Measurements from ENCODE around the gene GPR37L1. TPM values are rescaled to one million over a fixed set of nuclear protein-coding genes. Genes with fewer than 3 reads are reported as not detected.
"Not testable (repeated sequence)": the region's sequence is repeated elsewhere in the genome, so short reads cannot be mapped to it uniquely, and the experiment has no call there.

Gene GPR37L1
- polyA plus RNA-seq, 1 donor from 2014 or later = not detected

DNA sequence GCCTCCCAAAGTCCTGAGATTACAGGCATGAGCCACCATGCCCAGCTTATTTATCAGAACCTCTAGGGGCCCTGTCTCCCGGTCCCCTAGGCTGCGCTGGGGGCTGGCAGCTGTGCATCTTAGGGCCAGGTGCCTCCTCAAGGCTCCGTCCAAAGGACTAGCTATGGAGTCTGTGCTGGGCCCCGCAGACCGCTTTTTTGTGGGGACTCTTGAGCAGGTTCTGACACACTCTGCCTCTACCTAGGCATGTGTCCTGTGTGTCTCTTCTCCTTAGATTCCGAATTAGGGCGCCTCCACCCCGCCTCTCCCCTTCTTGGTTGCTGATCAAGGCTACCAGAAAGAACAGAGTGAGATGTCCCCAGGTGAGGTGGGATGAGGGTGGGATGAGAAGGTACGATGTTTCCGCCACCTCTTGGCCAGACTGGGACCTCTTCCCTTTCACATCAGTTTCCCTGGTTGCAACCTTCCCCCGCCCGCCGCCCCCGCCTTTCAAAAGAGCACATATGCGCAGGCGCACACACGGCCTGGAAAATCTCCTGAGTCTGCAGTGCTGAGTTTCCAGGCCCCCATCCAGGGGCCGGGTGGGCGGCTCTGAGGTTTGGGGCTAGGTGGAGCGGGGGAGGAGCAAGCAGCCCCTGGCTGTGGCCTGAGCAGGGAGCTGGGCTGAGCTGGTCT is 42.7 kb downstream of the GPR37L1 start:
- Histone ChIP-seq H3K79me2 (replicated peaks; ENCODE audit: insufficient read depth, low read length) (no peaks in the 10 kb centered on the region), H3K9me2 (ENCODE audit: insufficient read depth, low read length) (no peaks in the 10 kb centered on the region), H3K9me3 (ENCODE audit: low read length) (no peaks in the 10 kb centered on the region), H4K20me1 (ENCODE audit: insufficient read depth) (no peaks in the 10 kb centered on the region), H3K9ac (ENCODE audit: low read length) (no peak overlapping the region), H3K36me3 (ENCODE audit: insufficient read depth, low read length) (no peaks in the 10 kb centered on the region), H2AFZ (ENCODE audit: low read depth, low read length) (no peak overlapping the region), H3F3A (ENCODE audit: insufficient read depth, low read length, poor library complexity, severe bottlenecking) (no peaks in the 10 kb centered on the region), H3K4me3 (ENCODE audit: low read length) (no peak overlapping the region), H3K27ac (ENCODE audit: low read length) (no peak overlapping the region), H3K4me2 (ENCODE audit: low read length) (no peak overlapping the region), H3K27me3 (ENCODE audit: insufficient read depth, low read depth, low read length) (no peaks in the 10 kb centered on the region)
- TF ChIP-seq POLR2AphosphoS5 (IDR thresholded peaks at IDR 0.05) (no peak), RAD21 (conservative IDR thresholded peaks at IDR 0.05) (no peak), TAF1 (IDR thresholded peaks at IDR 0.05; ENCODE audit: low read depth) (no peak), EP300 (conservative IDR thresholded peaks at IDR 0.05; ENCODE audit: poor library complexity, severe bottlenecking) (no peak), MXI1 (conservative IDR thresholded peaks at IDR 0.05; ENCODE audit: poor library complexity, severe bottlenecking) (no peak), EZH2 (IDR thresholded peaks at IDR 0.05; ENCODE audit: borderline replicate concordance, insufficient read depth, low read length, poor library complexity, severe bottlenecking) (no peak), SMC3 (conservative IDR thresholded peaks at IDR 0.05; ENCODE audit: poor library complexity) (no peak)
- TF ChIP-seq, protein P1, sequence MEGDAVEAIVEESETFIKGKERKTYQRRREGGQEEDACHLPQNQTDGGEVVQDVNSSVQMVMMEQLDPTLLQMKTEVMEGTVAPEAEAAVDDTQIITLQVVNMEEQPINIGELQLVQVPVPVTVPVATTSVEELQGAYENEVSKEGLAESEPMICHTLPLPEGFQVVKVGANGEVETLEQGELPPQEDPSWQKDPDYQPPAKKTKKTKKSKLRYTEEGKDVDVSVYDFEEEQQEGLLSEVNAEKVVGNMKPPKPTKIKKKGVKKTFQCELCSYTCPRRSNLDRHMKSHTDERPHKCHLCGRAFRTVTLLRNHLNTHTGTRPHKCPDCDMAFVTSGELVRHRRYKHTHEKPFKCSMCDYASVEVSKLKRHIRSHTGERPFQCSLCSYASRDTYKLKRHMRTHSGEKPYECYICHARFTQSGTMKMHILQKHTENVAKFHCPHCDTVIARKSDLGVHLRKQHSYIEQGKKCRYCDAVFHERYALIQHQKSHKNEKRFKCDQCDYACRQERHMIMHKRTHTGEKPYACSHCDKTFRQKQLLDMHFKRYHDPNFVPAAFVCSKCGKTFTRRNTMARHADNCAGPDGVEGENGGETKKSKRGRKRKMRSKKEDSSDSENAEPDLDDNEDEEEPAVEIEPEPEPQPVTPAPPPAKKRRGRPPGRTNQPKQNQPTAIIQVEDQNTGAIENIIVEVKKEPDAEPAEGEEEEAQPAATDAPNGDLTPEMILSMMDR (IDR thresholded peaks at IDR 0.05; ENCODE audit: poor library complexity, severe bottlenecking) = no peak
- TF ChIP-seq, protein P2, sequence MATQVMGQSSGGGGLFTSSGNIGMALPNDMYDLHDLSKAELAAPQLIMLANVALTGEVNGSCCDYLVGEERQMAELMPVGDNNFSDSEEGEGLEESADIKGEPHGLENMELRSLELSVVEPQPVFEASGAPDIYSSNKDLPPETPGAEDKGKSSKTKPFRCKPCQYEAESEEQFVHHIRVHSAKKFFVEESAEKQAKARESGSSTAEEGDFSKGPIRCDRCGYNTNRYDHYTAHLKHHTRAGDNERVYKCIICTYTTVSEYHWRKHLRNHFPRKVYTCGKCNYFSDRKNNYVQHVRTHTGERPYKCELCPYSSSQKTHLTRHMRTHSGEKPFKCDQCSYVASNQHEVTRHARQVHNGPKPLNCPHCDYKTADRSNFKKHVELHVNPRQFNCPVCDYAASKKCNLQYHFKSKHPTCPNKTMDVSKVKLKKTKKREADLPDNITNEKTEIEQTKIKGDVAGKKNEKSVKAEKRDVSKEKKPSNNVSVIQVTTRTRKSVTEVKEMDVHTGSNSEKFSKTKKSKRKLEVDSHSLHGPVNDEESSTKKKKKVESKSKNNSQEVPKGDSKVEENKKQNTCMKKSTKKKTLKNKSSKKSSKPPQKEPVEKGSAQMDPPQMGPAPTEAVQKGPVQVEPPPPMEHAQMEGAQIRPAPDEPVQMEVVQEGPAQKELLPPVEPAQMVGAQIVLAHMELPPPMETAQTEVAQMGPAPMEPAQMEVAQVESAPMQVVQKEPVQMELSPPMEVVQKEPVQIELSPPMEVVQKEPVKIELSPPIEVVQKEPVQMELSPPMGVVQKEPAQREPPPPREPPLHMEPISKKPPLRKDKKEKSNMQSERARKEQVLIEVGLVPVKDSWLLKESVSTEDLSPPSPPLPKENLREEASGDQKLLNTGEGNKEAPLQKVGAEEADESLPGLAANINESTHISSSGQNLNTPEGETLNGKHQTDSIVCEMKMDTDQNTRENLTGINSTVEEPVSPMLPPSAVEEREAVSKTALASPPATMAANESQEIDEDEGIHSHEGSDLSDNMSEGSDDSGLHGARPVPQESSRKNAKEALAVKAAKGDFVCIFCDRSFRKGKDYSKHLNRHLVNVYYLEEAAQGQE (IDR thresholded peaks at IDR 0.05; ENCODE audit: borderline replicate concordance) = no peak

DNA sequence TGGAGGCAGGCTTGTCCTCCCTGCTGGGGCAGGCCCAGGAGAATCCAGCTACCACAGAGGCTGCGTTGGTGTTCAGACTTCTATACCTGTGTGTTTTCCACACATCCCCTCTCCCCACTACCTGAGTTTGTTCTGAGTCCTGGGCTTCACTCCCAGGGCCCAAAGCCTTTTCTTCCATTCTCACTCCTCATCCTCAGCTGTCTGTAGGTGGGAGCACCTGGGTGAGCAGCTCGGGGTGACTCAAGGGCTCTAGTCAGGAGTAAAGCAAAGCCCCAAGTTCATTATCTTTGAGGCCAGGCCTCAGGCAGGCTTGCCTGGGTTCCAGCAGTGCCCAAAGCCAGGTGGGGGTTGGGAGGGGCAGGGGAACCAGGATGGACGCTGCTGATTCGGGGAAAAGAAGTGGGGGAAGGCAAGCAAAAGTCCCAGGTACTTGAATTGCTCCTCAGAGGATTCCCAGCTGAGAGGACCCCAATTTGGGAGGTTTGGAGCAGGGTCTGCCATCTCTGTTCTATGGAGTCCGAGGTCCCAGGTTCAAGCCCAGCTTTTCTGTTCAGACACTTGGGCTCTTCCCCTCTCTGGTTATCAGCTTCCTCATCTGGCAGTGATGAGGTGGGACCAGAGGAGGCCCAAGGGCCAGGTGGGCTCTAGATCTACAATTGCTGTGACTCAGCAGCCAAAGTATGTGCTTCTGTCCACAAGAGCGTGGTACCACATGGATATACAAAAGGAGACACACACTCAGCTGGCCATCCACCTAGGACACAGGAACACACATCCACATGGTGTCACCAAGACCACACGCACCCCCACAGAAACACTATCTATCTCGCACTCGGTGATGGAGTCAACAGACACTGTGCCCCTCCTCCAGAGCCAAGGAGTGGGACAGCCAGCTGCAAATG is 43.5 kb downstream of the GPR37L1 start:
- Histone ChIP-seq H3K36me3 (ENCODE audit: insufficient read depth, low read length) (no peaks in the 10 kb centered on the region), H4K20me1 (ENCODE audit: insufficient read depth) (no peaks in the 10 kb centered on the region), H3K4me3 (ENCODE audit: low read length) (no peak overlapping the region), H3K9me2 (ENCODE audit: insufficient read depth, low read length) (no peaks in the 10 kb centered on the region), H3K4me2 (ENCODE audit: low read length) (no peak overlapping the region), H3K9me3 (ENCODE audit: low read length) (no peaks in the 10 kb centered on the region), H3K9ac (ENCODE audit: low read length) (no peak overlapping the region), H2AFZ (ENCODE audit: low read depth, low read length) (no peak overlapping the region), H3K79me2 (replicated peaks; ENCODE audit: insufficient read depth, low read length) (no peaks in the 10 kb centered on the region), H3K27me3 (ENCODE audit: insufficient read depth, low read depth, low read length) (no peaks in the 10 kb centered on the region), H3K27ac (ENCODE audit: low read length) (no peak overlapping the region), H3F3A (ENCODE audit: insufficient read depth, low read length, poor library complexity, severe bottlenecking) (no peaks in the 10 kb centered on the region)
- TF ChIP-seq MXI1 (conservative IDR thresholded peaks at IDR 0.05; ENCODE audit: poor library complexity, severe bottlenecking) (no peak), SMC3 (conservative IDR thresholded peaks at IDR 0.05; ENCODE audit: poor library complexity) (no peak), EP300 (conservative IDR thresholded peaks at IDR 0.05; ENCODE audit: poor library complexity, severe bottlenecking) (no peak), EZH2 (IDR thresholded peaks at IDR 0.05; ENCODE audit: borderline replicate concordance, insufficient read depth, low read length, poor library complexity, severe bottlenecking) (no peak), RAD21 (conservative IDR thresholded peaks at IDR 0.05) (no peak)
- TF ChIP-seq, protein P2 (IDR thresholded peaks at IDR 0.05; ENCODE audit: borderline replicate concordance) = no peak

DNA sequence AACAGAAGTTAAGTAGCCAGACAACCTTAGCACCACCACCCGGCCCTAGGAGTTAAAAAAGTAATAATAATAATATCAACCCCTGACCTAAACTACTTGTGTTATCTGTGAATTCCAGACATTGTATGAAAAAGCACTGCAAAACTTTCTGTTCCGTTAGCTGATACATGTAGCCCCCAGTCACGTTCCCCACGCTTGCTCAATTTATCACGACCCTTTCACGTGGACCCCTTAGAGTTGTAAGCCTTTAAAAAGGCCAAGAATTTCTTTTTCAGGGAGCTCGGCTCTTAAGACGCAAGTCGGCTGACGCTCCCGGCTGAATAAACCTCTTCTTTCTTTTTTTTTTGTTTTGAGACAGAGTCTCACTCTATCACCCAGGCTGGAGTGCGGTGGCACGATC is 44.3 kb downstream of the GPR37L1 start:
- H3K27ac ChIP-seq (ENCODE audit: low read length); H3K4me2 ChIP-seq (ENCODE audit: low read length); H4K20me1 ChIP-seq (ENCODE audit: insufficient read depth); H3F3A ChIP-seq (ENCODE audit: insufficient read depth, low read length, poor library complexity, severe bottlenecking); H3K36me3 ChIP-seq (ENCODE audit: insufficient read depth, low read length); H3K9me3 ChIP-seq (ENCODE audit: low read length); H3K4me3 ChIP-seq (ENCODE audit: low read length); H3K79me2 ChIP-seq (replicated peaks; ENCODE audit: insufficient read depth, low read length); H2AFZ ChIP-seq (ENCODE audit: low read depth, low read length); H3K27me3 ChIP-seq (ENCODE audit: insufficient read depth, low read depth, low read length); H3K9me2 ChIP-seq (ENCODE audit: insufficient read depth, low read length); H3K9ac ChIP-seq (ENCODE audit: low read length): not testable (repeated sequence)
